HFF-Myc (cell line): ENCODE results near the gene RPL12.

Experiments
- DNase-seq: peaks from one replicate; pipeline ENCODE4 v3.0.0-alpha.2; 2011; ENCODE audit warnings: low read depth; ENCODE audit errors: extremely low read depth
- H3K4me3 ChIP-seq: replicated peaks from 2 replicates; pipeline ENCODE4 v1.5.1; 2011; ENCODE audit warnings: low read depth, mild to moderate bottlenecking, control low read depth, low read length
- TF ChIP-seq, protein P1 (sequence below): IDR thresholded peaks from 2 replicates; pipeline ENCODE4 v1.5.1; 2012; ENCODE audit warnings: mild to moderate bottlenecking, low read depth, low read length, control low read depth; ENCODE audit errors: missing control alignments

RPL12 gene

DNA sequence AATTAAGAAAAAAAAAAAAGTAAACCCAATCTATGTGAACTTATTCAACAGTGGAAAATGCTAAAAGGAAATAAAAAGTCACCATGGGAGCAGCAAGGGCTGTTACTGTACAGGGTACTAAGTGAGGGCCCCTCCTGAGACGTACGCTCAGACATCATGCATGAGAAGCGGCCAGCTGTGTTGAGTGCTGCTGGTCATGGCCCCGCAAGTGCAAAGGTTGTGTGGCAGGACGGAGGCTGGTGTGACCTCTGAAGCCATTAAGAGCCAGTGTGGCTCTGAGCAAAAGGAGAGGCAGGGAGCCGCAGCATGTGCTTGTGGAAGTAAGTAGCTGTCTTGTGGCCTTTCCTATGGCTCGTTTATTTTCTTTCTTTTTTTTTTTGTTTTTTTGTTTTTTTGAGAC, 30.1 kb downstream of the RPL12 start:
- H3K4me3 ChIP-seq, result no peak overlapping the region
- TF ChIP-seq, protein P1, sequence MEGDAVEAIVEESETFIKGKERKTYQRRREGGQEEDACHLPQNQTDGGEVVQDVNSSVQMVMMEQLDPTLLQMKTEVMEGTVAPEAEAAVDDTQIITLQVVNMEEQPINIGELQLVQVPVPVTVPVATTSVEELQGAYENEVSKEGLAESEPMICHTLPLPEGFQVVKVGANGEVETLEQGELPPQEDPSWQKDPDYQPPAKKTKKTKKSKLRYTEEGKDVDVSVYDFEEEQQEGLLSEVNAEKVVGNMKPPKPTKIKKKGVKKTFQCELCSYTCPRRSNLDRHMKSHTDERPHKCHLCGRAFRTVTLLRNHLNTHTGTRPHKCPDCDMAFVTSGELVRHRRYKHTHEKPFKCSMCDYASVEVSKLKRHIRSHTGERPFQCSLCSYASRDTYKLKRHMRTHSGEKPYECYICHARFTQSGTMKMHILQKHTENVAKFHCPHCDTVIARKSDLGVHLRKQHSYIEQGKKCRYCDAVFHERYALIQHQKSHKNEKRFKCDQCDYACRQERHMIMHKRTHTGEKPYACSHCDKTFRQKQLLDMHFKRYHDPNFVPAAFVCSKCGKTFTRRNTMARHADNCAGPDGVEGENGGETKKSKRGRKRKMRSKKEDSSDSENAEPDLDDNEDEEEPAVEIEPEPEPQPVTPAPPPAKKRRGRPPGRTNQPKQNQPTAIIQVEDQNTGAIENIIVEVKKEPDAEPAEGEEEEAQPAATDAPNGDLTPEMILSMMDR, result no peak
- no peak for DNase-seq

DNA sequence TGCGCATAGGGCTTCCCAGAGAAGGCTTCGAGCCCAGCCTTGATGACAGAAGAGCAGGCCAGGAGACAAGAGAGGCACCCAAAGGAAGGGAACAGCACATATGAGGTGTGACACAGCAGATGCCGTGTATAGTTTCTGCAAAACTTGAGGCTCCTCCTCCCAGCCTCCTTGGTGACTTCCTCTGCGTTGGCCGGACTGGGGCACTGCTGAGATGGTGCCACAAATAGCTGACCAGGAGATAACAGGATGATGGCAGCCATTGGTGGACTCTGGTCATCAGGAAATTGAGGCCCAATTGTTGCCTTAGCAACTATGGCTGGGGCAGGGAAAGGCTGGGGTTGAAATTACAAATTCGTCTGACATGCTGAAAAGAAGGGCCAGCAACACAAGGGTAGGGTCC, 31.9 kb downstream of the RPL12 start:
- TF ChIP-seq, protein P1, result no peak
- DNase-seq, result no peak
- H3K4me3 ChIP-seq, result no peak overlapping the region

DNA sequence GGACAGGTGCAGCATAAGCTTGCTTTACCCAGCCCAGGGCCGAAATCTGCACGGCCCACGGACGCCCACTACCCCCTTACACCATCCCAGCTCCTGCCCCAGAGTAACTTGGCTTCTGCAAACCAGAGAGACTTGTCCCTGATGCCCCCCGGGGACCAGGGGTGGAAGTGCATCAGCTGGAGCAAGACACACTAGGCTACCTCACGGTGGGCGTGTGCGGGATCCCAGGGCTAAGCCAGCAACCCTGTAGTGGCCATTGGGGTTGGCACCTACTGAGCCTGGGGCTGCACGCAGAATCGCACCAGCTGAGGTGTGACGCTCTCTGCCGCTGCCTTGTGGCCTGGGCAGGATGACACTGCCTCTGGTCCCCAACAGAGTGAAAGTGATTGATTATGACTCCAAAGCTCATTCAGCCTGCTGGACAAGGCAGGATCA, 33.2 kb downstream of the RPL12 start:
- TF ChIP-seq, protein P1, result peak; percentile 25
- DNase-seq, result no peak
- no peak overlapping the region for H3K4me3 ChIP-seq

DNA sequence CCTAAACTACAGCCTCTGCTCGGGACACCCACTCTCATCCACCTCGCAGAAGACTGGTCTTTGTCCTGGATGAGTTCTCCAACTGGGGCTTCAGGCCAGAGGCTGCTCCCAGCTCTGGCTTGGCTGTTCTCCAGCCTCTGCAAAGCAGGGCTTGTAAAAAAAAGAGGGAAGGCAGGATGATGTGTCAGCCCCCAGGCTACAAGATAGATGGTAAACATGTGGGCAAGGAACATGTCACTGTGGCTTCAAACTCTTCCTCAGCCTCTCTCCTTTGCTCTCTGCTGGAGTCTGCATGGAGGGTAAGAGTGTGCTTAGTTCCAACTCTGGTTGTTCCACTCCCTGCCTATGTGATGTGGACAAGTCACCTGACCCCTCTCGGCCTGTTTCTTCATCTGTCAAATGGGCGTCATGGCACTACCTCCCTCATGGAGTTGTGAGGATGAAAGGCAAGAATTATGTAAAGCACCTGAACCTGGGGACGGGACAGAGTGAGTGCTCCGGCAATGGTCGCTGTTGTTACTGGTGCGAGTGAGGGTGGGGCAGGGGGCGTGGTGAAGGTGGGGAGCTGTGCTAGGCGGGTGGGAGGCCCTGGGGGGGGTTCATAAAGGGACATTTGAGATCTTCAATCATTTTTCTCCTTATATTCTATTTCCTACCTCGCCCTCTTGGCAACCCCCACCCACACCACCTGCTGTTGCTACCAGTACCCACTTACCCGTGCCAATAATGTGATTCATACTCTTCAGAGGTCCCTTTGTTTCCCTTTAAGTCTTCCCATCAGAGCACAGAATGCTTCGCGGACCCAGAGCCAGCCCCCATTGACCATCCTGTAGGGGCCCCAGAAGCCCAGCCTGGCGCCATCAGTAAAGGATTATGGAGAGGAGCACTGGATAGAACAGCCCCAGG, 33.8 kb downstream of the RPL12 start:
- H3K4me3 ChIP-seq, result no peak overlapping the region
- peak; percentile 86 for DNase-seq
- TF ChIP-seq, protein P1, result no peak

DNA sequence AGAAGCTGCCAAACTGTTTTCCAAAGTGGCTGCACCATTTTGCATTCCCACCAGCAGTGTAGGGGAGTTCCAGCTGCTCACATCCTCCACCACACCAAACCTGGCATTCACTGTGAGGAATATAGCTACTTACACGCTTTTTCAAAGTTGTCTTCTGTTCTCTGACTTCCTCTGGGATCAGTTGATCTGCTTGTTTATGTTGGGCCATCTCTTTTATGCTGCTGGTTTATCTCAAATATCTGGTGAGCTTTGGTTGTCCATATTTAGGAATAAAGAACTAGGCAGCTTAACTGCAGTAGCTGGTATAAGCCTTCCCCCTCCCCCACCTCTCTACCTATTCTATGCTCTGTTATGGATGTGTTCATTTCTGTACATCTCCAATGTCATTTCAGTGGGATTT, 35.5 kb downstream of the RPL12 start:
- H3K4me3 ChIP-seq, result no peak overlapping the region
- no peak for DNase-seq
- TF ChIP-seq, protein P1, result no peak

DNA sequence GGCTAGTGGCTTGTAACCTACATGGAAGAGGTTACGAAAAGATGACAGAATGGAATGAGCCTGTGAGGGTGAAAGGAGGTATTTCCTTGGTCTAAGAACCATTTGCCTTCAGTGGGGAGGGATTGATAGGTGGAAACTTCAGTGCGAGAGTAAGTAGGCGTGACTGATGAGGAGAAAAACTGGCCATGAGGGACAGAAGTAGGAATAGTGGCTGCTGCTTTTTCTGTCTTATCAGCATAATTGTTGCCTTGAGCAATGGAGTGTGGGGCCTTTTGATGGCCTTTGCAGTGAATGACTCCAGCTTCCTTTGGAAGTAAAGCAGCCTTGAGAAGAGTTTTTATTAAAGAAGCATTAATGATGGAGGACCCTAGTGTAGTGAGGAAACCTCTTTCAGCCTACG, 36.1 kb downstream of the RPL12 start:
- H3K4me3 ChIP-seq, result no peak overlapping the region
- DNase-seq, result no peak
- TF ChIP-seq, protein P1, result no peak
